Measurements from ENCODE around the gene ZP1.

The ZP1 gene

DNA sequence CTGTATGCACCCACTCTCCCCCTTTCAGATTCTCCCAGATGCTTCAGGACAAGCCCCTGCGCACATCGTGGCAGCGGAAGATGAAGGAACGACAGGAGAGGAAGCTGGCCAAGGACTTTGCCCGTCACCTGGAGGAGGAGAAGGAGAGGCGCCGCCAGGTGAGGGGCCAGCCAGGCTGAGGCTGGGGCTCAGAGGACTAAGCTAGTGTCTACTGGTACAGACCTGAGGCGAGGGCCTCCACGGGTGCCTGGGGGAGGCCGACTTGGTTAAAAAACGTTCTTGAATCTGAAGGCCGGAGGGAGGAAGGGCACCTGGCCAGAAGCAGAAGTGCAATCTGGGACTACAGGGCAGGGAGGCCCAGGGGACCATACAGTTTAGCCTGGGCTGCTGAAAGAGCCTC lies 19.4 kb upstream of the ZP1 start:
- CTCF ChIA-PET: interaction anchor here (29.1 kb wide), 1 partner anchor 48 kb away, joined by 1087 read pairs; the partner anchor contains the start of gene PRPF19
- TF ChIP-seq, protein P1, sequence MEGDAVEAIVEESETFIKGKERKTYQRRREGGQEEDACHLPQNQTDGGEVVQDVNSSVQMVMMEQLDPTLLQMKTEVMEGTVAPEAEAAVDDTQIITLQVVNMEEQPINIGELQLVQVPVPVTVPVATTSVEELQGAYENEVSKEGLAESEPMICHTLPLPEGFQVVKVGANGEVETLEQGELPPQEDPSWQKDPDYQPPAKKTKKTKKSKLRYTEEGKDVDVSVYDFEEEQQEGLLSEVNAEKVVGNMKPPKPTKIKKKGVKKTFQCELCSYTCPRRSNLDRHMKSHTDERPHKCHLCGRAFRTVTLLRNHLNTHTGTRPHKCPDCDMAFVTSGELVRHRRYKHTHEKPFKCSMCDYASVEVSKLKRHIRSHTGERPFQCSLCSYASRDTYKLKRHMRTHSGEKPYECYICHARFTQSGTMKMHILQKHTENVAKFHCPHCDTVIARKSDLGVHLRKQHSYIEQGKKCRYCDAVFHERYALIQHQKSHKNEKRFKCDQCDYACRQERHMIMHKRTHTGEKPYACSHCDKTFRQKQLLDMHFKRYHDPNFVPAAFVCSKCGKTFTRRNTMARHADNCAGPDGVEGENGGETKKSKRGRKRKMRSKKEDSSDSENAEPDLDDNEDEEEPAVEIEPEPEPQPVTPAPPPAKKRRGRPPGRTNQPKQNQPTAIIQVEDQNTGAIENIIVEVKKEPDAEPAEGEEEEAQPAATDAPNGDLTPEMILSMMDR (IDR thresholded peaks at IDR 0.05; ENCODE audit: insufficient read depth, low read length, missing control alignments): no peak

DNA sequence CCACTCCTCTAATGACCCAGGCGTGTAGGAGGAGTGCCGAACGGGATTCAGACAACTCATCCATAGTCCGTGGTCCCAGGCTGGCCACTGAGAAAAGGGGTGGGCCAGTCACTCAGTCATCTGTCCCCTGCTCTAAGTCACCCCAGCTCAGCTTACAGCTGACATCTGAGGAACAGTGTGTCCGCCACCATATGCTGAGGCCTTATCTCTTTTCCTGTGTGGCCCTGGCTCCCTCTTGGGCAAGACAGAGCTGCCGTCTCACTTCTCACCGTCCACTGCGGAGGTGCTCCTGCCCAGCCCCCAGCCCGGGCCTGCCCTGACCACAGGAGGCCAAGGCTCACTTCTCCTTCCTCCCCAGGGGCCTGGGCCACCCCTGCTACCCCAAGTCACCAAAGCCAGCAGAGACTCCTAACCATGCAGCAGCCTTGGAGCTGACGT lies 18.6 kb upstream of the ZP1 start:
- no peak for DNase-seq (ENCODE audit: low read depth, low spot score)
- ChIA-PET CTCF (interaction anchor here (29.1 kb wide), 1 partner anchor 48 kb away, joined by 1087 read pairs; the partner anchor contains the start of gene PRPF19), POLR2A (no interaction called here)
- TF ChIP-seq, protein P1 (IDR thresholded peaks at IDR 0.05; ENCODE audit: insufficient read depth, low read length, missing control alignments): no peak
- H3K4me3 ChIP-seq (ENCODE audit: low read depth, low read length): no peak overlapping the region

More for the DNA sequence above, 19.4 kb upstream of the ZP1 start:
- no peak overlapping the region for H3K4me3 ChIP-seq (ENCODE audit: low read depth, low read length)
- POLR2A ChIA-PET: no interaction called here
- DNase-seq (ENCODE audit: low read depth, low spot score): no peak

DNA sequence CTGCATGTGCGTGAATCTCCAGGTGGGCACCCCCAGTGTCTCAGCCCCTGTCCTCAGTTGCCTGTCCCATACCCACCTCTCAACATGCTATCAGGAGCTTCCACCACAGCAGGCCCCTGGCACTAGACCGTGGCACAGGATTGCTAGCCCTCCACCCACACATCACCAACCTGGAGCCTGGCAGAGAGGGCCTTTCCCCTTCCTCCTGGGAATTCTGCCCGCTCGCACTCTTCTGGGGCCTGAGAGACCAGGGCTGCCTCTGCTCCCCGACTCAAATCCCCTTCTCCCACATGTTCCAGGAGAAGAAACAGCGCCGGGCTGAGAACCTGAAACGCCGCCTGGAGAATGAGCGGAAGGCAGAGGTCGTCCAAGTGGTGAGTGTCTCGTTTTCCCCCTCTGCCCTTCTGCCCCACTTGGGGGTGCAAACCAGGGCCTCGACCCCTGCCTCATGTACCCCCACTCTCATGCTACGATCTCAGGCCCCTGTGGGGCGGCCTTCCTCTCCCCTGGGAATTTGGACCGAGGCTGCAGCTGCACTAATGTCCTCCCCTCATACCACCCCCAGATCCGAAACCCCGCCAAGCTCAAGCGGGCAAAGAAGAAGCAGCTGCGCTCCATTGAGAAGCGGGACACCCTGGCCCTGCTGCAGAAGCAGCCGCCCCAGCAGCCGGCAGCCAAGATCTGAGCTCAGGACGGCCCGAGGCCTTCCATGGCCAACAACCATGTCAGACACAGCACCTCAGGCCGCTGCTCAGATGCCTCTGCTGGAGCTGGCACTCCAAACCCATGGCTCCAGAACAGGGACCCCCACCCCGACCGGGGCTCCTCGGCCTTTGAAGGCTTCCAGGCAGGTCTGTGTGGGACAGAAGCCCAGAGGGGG lies 17.5 kb upstream of the ZP1 start:
- CTCF ChIA-PET: interaction anchor here (29.1 kb wide), 1 partner anchor 46 kb away, joined by 1087 read pairs; the partner anchor contains the start of gene PRPF19

DNA sequence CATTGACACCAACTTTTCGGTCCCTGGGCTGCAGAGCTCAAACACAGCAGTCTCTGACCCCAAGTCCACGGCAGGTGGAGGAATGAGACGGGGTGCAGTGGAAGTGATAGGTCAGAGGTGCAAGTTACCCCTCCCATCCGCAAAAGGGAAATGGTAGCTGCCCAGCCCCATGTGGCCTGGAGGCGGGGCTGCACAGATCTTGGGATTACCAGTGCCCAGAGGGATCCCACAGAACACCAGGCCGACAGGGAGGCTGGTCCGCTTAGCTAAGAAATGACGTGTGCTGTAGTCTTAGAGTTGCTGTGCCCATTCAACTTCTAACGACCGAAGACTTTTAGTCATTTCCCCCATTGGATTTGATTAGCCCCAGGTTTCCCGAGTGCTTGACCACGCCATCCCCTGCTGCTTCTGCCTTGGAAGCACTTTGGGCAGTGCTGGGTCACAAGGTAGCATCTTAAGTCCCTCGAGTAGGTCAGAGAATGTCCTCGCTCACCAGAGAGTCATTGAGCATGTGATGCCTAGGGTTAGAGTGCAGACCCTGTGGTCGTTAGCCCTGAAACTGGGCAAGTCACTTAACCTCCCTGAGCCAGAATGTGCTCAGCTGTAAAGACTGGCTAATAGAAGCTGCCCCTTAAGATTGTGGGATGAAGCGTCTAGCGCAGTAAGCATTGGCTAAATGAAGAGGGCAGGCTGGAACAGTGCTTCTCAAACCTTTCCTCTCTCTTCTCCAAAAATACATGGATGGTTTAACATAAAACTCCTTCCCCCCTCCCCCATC lies 15.8 kb upstream of the ZP1 start:
- no peak overlapping the region for H3K4me3 ChIP-seq (ENCODE audit: low read depth, low read length)
- POLR2A ChIA-PET: interaction anchor here (1.0 kb wide), 1 partner anchor 9 kb away, joined by 3 read pairs; no protein-coding TSS in a partner anchor
- no peak for DNase-seq (ENCODE audit: low read depth, low spot score)
- TF ChIP-seq, protein P1 (IDR thresholded peaks at IDR 0.05; ENCODE audit: insufficient read depth, low read length, missing control alignments): no peak
- CTCF ChIA-PET: interaction anchor here (0.9 to 29.1 kb wide), 3 partner anchors 16 to 45 kb away, joined by 3 to 1087 read pairs (median 3); partner anchors contain the start of genes PRPF19 and ZP1

More for the DNA sequence above, 17.5 kb upstream of the ZP1 start:
- TF ChIP-seq, protein P1 (IDR thresholded peaks at IDR 0.05; ENCODE audit: insufficient read depth, low read length, missing control alignments): no peak
- POLR2A ChIA-PET: no interaction called here
- H3K4me3 ChIP-seq (ENCODE audit: low read depth, low read length): no peak overlapping the region
- DNase-seq (ENCODE audit: low read depth, low spot score): no peak

DNA sequence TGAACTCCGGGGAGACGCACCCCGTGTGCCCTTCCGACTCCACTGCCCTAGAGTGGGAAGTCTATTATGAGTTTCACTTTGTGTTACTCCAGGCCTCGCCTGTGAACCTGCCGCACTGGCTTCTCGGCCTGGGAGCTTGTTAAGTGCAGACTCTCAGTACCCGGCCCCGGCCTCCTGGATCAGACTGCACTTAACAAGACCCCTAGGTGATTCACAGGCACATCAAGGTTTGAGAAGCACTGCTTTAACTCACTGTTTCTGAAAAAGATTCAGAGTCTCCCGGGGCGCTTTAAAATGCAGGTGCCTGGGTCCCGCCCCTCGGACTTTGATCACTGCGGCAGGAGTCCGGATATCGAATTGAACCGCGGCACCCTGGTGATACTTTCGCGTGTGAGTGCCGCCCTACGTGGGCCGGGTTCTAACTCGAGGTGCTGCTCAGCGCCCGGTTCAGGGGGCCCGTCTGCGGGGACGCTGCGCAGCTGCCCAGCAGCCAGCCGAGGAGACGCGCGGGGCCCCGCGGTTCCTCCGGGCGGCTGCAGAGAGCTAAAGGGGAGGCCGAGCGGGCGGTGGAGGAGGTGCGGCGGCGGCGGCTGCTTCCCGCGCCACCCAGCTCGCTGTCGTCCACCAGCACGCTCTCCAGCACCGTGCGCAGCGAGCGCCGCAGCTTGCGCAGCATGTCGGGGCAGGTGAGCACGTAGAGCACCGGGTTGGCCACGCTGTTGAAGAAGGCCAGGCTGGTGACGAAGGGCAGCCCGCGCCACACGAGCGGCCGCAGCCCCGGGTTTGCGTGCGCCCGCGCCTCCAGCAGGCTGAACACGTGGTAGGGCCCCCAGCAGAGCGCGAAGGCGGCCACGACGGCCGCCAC lies 15.0 kb upstream of the ZP1 start:
- no peak for DNase-seq (ENCODE audit: low read depth, low spot score)
- ChIA-PET POLR2A (interaction anchor here (1.0 kb wide), 1 partner anchor 9 kb away, joined by 3 read pairs; no protein-coding TSS in a partner anchor), CTCF (interaction anchor here (0.9 to 29.1 kb wide), 4 partner anchors 15 to 44 kb away, joined by 3 to 1087 read pairs (median 4); partner anchors contain the start of genes PRPF19 and ZP1)
- TF ChIP-seq, protein P1 (IDR thresholded peaks at IDR 0.05; ENCODE audit: insufficient read depth, low read length, missing control alignments): no peak
- no peak overlapping the region for H3K4me3 ChIP-seq (ENCODE audit: low read depth, low read length)

Measured in AG04449 (cell line).